Gastroesophageal sphincter (tissue), 4 donors: ENCODE measurements around the gene IHH. TPM values are rescaled to one million over a fixed set of nuclear protein-coding genes. Genes with fewer than 3 reads are reported as not detected.
A peak's percentile ranks its signal among the peaks of the same experiment; 100 is the strongest.

Source experiments
- ATAC-seq: fragments of 150-250 bp; one replicate; pipeline ENCODE4 v1.9.1; 2016; ENCODE audit warnings: mild to moderate bottlenecking, moderate library complexity
- H3K27ac ChIP-seq, 4 donors: fragments of 200-600 bp; sonication (generic) in 3 of 4; 1 replicate in 3 of 4; 2 replicates in 1 of 4; pipeline ENCODE4 v1.5.1; 2016 to 2019
- H3K27me3 ChIP-seq: fragments of 200-600 bp; sonication (generic); one replicate; pipeline ENCODE4 v1.5.1; 2019
- H3K36me3 ChIP-seq, 2 donors: fragments of 200-600 bp; sonication (generic); one replicate each; pipeline ENCODE4 v1.5.1; 2019; ENCODE audit warnings: control low read depth in 1 of 2
- H3K4me1 ChIP-seq, 3 donors: fragments of 200-600 bp; sonication (generic); 1 replicate in 2 of 3; 2 replicates in 1 of 3; pipeline ENCODE4 v1.5.1; 2016 to 2019; ENCODE audit warnings: control low read depth in 2 of 3
- H3K4me3 ChIP-seq, 2 donors: fragments of 200-600 bp; sonication (generic); one replicate each; pipeline ENCODE4 v1.5.1; 2019; ENCODE audit warnings: mild to moderate bottlenecking in 1 of 2, moderate library complexity in 1 of 2
- H3K9me3 ChIP-seq, 3 donors: fragments of 200-600 bp; sonication (generic); one replicate each; pipeline ENCODE4 v1.5.1; 2017 to 2019; ENCODE audit warnings: control low read depth in 2 of 3
- EP300 ChIP-seq: sonication (generic); formaldehyde crosslinking; IDR thresholded peaks from one replicate; pipeline ENCODE4 v1.6.1; 2017; ENCODE audit warnings: antibody characterized with exemption, mild to moderate bottlenecking
- POLR2A ChIP-seq, 2 donors: fragments of 450-650 bp; IDR thresholded peaks; one replicate each; pipeline ENCODE4 v1.6.1; 2017; ENCODE audit warnings: antibody characterized with exemption in 2 of 2, mild to moderate bottlenecking in 2 of 2, moderate library complexity in 1 of 2
- POLR2AphosphoS5 ChIP-seq: sonication (generic); formaldehyde crosslinking; IDR thresholded peaks from one replicate; pipeline ENCODE4 v1.6.1; 2017; ENCODE audit warnings: antibody characterized with exemption
- WGBS, 2 donors: methylation state at CpG; one replicate each; pipeline ENCODE4 v1.1.5; 2018; ENCODE audit warnings: low coverage in 1 of 2; 5-methylcytosine and 5-hydroxymethylcytosine counted together
- total RNA-seq, 4 donors: library from RNA; depleted of rRNA; stranded (reverse); fragments of >200 nt; gene quantifications; one replicate each; pipeline ENCODE4 v1.1.0, GENCODE V29; 2016
- TF ChIP-seq, protein P1 (sequence below), 4 experiments: fragments of 200-600 bp in 2 of 4; fragments of 450-650 bp in 2 of 4; sonication (generic) in 1 of 4; IDR thresholded peaks; one replicate each; pipeline ENCODE4 v1.5.1; 2017 to 2019; ENCODE audit warnings: antibody characterized with exemption in 4 of 4, mild to moderate bottlenecking in 2 of 4, moderate library complexity in 2 of 4

The IHH gene
- under 1 TPM in 1 of 4 donors, not detected in 3; 0.23 TPM for total RNA-seq

DNA sequence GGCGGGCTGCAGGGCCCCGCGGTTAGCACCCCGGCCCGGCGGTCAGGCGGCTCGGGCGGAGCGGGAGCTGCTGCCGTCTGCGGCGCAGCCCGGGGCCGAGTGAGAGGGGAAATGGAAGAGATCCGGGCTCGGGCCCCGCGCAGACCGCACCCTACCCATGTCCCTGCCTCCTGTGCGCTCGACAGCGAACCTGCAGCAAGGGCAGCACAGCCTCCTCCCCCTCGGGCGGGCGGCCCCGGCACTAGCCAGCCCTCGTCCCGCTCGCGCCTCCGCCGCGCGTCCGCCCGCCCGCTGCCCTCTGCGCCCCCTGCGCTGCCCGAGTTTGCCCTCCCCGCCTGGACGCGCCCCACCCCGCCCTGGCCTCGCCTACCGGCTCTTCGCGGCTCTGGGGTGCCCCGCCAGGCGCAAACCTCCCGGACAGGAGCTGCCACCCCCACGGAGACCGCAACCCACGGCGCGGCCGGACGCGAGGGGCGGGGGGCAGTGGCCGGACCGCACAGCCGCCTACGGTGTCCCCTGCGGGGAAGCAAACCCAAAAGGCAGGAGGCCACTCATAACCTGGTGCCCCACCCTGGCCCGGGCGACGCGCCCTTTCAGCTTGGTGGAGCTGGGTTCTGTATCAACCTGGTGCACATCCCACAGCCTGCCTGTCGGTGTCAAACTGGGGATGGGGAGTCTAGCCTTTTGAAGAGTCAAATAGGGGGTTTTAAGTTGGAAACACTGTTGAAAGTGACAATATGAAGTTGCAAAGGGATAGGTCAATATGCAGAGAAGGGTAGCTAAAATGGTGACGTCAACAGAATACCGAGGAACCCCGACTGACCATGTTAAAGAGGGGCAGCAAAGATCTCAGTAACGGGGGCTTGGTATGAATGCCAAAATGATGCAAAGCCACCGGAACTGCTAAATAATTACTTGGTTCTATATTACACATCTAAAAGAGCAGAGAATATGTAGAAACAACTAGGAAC, at the start of gene IHH:
Gene IHH (minus strand): TSS at position 101 of the 971 bp plus-strand sequence. CDS start 454 bp downstream, outside the sequence.
- no peak for TF ChIP-seq POLR2A (IDR thresholded peaks at IDR 0.05)
- TF ChIP-seq, protein P1, sequence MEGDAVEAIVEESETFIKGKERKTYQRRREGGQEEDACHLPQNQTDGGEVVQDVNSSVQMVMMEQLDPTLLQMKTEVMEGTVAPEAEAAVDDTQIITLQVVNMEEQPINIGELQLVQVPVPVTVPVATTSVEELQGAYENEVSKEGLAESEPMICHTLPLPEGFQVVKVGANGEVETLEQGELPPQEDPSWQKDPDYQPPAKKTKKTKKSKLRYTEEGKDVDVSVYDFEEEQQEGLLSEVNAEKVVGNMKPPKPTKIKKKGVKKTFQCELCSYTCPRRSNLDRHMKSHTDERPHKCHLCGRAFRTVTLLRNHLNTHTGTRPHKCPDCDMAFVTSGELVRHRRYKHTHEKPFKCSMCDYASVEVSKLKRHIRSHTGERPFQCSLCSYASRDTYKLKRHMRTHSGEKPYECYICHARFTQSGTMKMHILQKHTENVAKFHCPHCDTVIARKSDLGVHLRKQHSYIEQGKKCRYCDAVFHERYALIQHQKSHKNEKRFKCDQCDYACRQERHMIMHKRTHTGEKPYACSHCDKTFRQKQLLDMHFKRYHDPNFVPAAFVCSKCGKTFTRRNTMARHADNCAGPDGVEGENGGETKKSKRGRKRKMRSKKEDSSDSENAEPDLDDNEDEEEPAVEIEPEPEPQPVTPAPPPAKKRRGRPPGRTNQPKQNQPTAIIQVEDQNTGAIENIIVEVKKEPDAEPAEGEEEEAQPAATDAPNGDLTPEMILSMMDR (IDR thresholded peaks at IDR 0.05), result no peak
- no peak for TF ChIP-seq EP300
- TF ChIP-seq POLR2AphosphoS5, result no peak
- no peak for ATAC-seq
- Histone ChIP-seq H3K4me1 (peaks cover 0 to 44% (median 38%) of the 10 kb centered on the region in 3 donors), H3K9me3 (no peaks in the 10 kb centered on the region), H3K4me3 (peak within 1 kb of the TSS in 1 of 2 donors; percentile 39), H3K27ac (no peak within 1 kb of the TSS), H3K27me3 (peaks cover 78% of the 10 kb centered on the region), H3K36me3 (no peaks in the 10 kb centered on the region)
- WGBS, 2 donors, result 6 to 14% methylated on average over 5 of the region's 76 CpGs

DNA sequence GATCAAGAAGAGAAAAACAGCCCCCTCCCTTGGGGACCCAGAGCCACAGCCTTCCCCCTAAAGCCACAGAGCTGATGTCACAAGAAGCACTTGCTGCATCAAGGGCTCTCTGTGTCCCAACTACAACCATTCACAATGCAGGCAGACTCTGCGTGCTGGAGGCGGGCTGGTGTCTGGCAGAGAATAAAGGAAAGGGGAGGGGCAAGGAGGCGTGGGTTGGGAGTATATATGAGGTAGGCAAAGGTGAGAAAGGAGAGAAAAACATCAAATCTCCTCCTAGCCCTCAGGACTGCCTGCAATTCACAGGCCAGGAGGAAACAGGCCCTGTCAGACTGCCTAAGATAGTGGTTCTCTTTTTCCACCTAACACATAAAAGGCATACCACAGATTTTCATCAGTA, 48.8 kb upstream of the IHH start:
- TF ChIP-seq, protein P1 (IDR thresholded peaks at IDR 0.05), result no peak
- TF ChIP-seq EP300 (no peak), POLR2A (IDR thresholded peaks at IDR 0.05) (no peak), POLR2AphosphoS5 (no peak)
- H3K27ac ChIP-seq, result no peak overlapping the region
- no peak for ATAC-seq
- H3K36me3 ChIP-seq, result no peaks in the 10 kb centered on the region
- H3K9me3 ChIP-seq, result no peaks in the 10 kb centered on the region
- no peaks in the 10 kb centered on the region for H3K27me3 ChIP-seq
- WGBS, 2 donors, result 71% methylated on average over 3 of the region's 3 CpGs; no CpG with 5 or more reads in 1 of the 2 donors
- no peak overlapping the region for H3K4me3 ChIP-seq
- no peaks in the 10 kb centered on the region for H3K4me1 ChIP-seq

DNA sequence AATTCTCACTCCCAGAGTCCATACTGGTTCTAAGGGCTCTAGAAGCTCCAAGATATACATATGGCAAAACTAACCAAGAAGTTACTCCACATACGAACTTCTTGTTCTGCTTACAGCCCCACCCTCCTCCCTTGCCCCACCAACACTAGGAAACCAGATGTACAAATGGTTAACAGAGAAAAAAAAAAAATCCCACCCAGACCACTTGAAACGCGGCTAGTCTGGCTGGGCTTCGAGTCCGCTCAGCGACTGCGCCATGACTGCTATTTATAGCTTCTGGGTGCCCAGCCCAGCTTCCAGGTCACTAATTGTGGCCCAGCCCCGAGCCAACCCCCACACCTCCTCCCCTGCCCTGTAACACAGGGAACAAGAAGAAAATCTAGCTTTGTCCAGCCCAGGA, 47.0 kb upstream of the IHH start:
- no peaks in the 10 kb centered on the region for H3K36me3 ChIP-seq
- ATAC-seq, result no peak
- no peaks in the 10 kb centered on the region for H3K27me3 ChIP-seq

DNA sequence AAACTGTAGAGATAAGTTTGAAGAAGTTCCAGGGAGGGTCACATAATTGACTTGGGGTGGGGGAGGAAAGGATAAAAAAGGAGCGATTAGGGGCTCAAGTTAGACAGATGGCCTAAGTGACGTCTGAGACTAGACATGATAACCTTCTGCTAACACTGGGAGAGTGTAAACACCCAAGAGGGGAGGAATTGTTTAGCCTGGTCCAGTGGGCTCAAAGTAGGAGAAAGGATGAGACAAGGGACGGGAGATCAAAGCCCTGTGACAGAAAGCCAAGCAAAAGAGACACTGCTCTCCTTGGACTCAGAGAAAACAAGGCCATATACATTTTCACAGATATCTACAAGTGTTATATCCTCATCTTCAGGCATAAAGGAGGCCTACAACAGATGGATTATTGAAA, 45.5 kb upstream of the IHH start:
- no peaks in the 10 kb centered on the region for H3K36me3 ChIP-seq
- no peak for ATAC-seq
- no peak overlapping the region for H3K4me3 ChIP-seq
- H3K9me3 ChIP-seq, result no peaks in the 10 kb centered on the region
- H3K4me1 ChIP-seq, result no peaks in the 10 kb centered on the region
- TF ChIP-seq EP300, result no peak
- TF ChIP-seq POLR2AphosphoS5, result no peak
- no peak for TF ChIP-seq POLR2A (IDR thresholded peaks at IDR 0.05)
- TF ChIP-seq, protein P1 (IDR thresholded peaks at IDR 0.05), result no peak
- H3K27ac ChIP-seq, result no peak overlapping the region
- 73 to 88% methylated on average over 3 of the region's 3 CpGs for WGBS, 2 donors
- no peaks in the 10 kb centered on the region for H3K27me3 ChIP-seq

More for the DNA sequence above, 47.0 kb upstream of the IHH start:
- no peaks in the 10 kb centered on the region for H3K4me1 ChIP-seq
- no peaks in the 10 kb centered on the region for H3K9me3 ChIP-seq
- no peak for TF ChIP-seq POLR2A (IDR thresholded peaks at IDR 0.05)
- TF ChIP-seq, protein P1 (IDR thresholded peaks at IDR 0.05), result no peak
- TF ChIP-seq EP300, result no peak
- no peak for TF ChIP-seq POLR2AphosphoS5
- no peak overlapping the region for H3K27ac ChIP-seq
- no peak overlapping the region for H3K4me3 ChIP-seq
- 13 to 42% methylated on average over 3 to 6 of the region's 8 CpGs for WGBS, 2 donors
